Left ventricle myocardium inferior (tissue), 1 donor: Measurements from ENCODE around the gene SETD3. TPM values are rescaled to one million over a fixed set of nuclear protein-coding genes. Genes with fewer than 3 reads are reported as not detected.

ENCODE experiments used
- DNase-seq: peaks from one replicate; pipeline ENCODE4 v3.0.0-alpha.2; 2020
- H3K27ac ChIP-seq: fragments of 200-600 bp; replicated peaks from 2 replicates; pipeline ENCODE4 v1.8.0; 2021
- H3K27me3 ChIP-seq: fragments of 200-600 bp; 2 replicates; pipeline ENCODE4 v1.8.0; 2021; ENCODE audit warnings: low read depth
- H3K36me3 ChIP-seq: fragments of 200-600 bp; 2 replicates; pipeline ENCODE4 v1.8.0; 2021
- H3K4me1 ChIP-seq: fragments of 200-600 bp; 2 replicates; pipeline ENCODE4 v1.8.0; 2021
- H3K4me3 ChIP-seq: fragments of 200-600 bp; 2 replicates; pipeline ENCODE4 v1.8.0; 2021; ENCODE audit warnings: mild to moderate bottlenecking, moderate library complexity
- H3K9me3 ChIP-seq: fragments of 200-600 bp; replicated peaks from 2 replicates; pipeline ENCODE4 v1.8.0; 2021
- CTCF ChIP-seq: fragments of 200-600 bp; IDR thresholded peaks from 2 replicates; pipeline ENCODE4 v1.8.0; 2021; ENCODE audit warnings: antibody characterized with exemption, mild to moderate bottlenecking, borderline replicate concordance
- intact Hi-C: fragments of 100-400 bp; cut with micrococcal nuclease; formaldehyde crosslinking; loops from one replicate; pipeline ENCODE4 v1.11.0; 2022
- total RNA-seq: library from RNA; stranded (reverse); fragmentation: NEBNext Ultra II Directional; extraction: Animal tissue kit (Norgen Biotek cat#: 25700); gene quantifications from one replicate; pipeline ENCODE4 v1.2.1, GENCODE V29; 2021
- donor health status: DM: no; HTN: yes; CAD: no; lungs with severe emphysema.

The SETD3 gene
- total RNA-seq, 1 donor from 2014 or later: 101 TPM

- Histone ChIP-seq H3K4me1 (peaks cover 4% of the 10 kb centered on the region), H3K27ac (no peak overlapping the region), H3K27me3 (no peaks in the 10 kb centered on the region), H3K36me3 (peaks cover 39% of the 10 kb centered on the region), H3K9me3 (no peaks in the 10 kb centered on the region), H3K4me3 (no peak overlapping the region)
- TF ChIP-seq CTCF: no peak
- intact Hi-C loops: no loop called here
- DNase-seq: no peak
Observed at GRCh38 chr14:99413911-99414310, 66.7 kb downstream of the SETD3 start.

- H3K9me3 ChIP-seq: no peaks in the 10 kb centered on the region
- H3K36me3 ChIP-seq: peaks cover 40% of the 10 kb centered on the region
- no peak overlapping the region for H3K27ac ChIP-seq
- peaks cover 4% of the 10 kb centered on the region for H3K4me1 ChIP-seq
- H3K27me3 ChIP-seq: no peaks in the 10 kb centered on the region
- no peak for TF ChIP-seq CTCF
- DNase-seq: no peak
- H3K4me3 ChIP-seq: no peak overlapping the region
- intact Hi-C loops: no loop called here
Observed at GRCh38 chr14:99413172-99413571, 67.5 kb downstream of the SETD3 start.

- Histone ChIP-seq H3K36me3 (peaks cover 40% of the 10 kb centered on the region), H3K27me3 (no peaks in the 10 kb centered on the region), H3K27ac (no peak overlapping the region), H3K4me3 (no peak overlapping the region), H3K9me3 (no peaks in the 10 kb centered on the region), H3K4me1 (peaks cover 4% of the 10 kb centered on the region)
- TF ChIP-seq CTCF: no peak
- no peak for DNase-seq
- intact Hi-C loops: no loop called here
Observed at GRCh38 chr14:99412117-99413061, 68.3 kb downstream of the SETD3 start.

GRCh38 chr14:99410019-99410418 lies 70.6 kb downstream of the SETD3 start:
- Histone ChIP-seq H3K4me1 (no peaks in the 10 kb centered on the region), H3K4me3 (no peak overlapping the region), H3K27ac (no peak overlapping the region), H3K9me3 (no peaks in the 10 kb centered on the region), H3K36me3 (peaks cover 57% of the 10 kb centered on the region), H3K27me3 (no peaks in the 10 kb centered on the region)
- no peak for DNase-seq
- intact Hi-C loops: no loop called here
- TF ChIP-seq CTCF: no peak

GRCh38 chr14:99408971-99409289 lies 71.7 kb downstream of the SETD3 start:
- no peak for TF ChIP-seq CTCF
- DNase-seq: no peak
- H3K27me3 ChIP-seq: no peaks in the 10 kb centered on the region
- H3K36me3 ChIP-seq: peaks cover 68% of the 10 kb centered on the region
- no peaks in the 10 kb centered on the region for H3K4me1 ChIP-seq
- H3K4me3 ChIP-seq: no peak overlapping the region
- no peaks in the 10 kb centered on the region for H3K9me3 ChIP-seq
- H3K27ac ChIP-seq: no peak overlapping the region
- intact Hi-C loops: no loop called here
